HG02678 (cell line): ENCODE results near the gene PDE9A.

Experiments
- ATAC-seq: cut with Tn5 transposase; IDR thresholded peaks from one replicate; pipeline ENCODE4 v1.9.1; 2021; ENCODE audit warnings: mild to moderate bottlenecking, moderate library complexity; ENCODE audit not compliant: unreplicated experiment

Gene PDE9A

GRCh38 chr21:42815217-42815616 lies 161.8 kb downstream of the PDE9A start:
- ATAC-seq = no peak

- no peak for ATAC-seq
Observed at GRCh38 chr21:42818328-42818749, 164.9 kb downstream of the PDE9A start.

- ATAC-seq = no peak
Observed at GRCh38 chr21:42819861-42820615, 166.6 kb downstream of the PDE9A start.

GRCh38 chr21:42820616-42821465 lies 167.4 kb downstream of the PDE9A start:
- ATAC-seq = no peak
